Measurements from ENCODE around the gene PI4KA. TPM values are rescaled to one million over a fixed set of nuclear protein-coding genes. Genes with fewer than 3 reads are reported as not detected.

PI4KA gene
- total and polyA plus RNA-seq, 2 donors (not counting 1 experiment from before 2014, with no cell fraction given): 26.4 to 40.6 TPM

DNA sequence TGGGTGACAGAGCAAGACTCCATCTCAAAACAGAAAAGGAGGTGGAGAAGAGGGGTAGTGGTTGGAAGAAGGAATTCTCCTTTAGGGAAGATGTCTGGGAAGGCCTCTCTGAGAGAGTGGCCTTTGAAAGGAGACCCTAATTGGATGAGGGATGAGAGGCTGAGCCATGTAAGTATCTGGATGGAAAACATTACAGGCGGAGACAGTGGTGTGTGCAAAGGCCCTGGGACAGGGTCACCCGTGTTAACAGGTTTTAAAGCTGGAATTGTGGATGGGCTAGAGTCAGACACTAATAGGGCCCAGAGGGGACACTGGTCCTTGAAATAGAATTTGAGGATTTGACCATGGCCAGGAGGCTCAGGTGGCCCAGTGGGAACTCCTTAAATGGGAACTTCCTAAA is 10.6 kb upstream of the PI4KA start:
- H3K9me3 ChIP-seq (ENCODE audit: control insufficient read depth, insufficient read depth, low read depth, low read length): no peaks in the 10 kb centered on the region
- TF ChIP-seq CTCF (conservative IDR thresholded peaks at IDR 0.05 in 1 of 2, IDR thresholded peaks at IDR 0.05 in 1 of 2; ENCODE audit: low read depth in 1 of 2, low read length in 2 of 2) (no peak), EZH2 (IDR thresholded peaks at IDR 0.05; ENCODE audit: low read length, missing control alignments) (no peak)
- H3K27me3 ChIP-seq (ENCODE audit: control insufficient read depth, insufficient read depth, low read length): no peaks in the 10 kb centered on the region
- H2AFZ ChIP-seq (ENCODE audit: low read length): no peak overlapping the region
- H3K4me3 ChIP-seq (replicated peaks in 1 of 4; ENCODE audit: control extremely low read depth in 1 of 4, insufficient read depth in 1 of 4, low read depth in 3 of 4, low read length in 4 of 4): no peak overlapping the region
- H3K36me3 ChIP-seq (ENCODE audit: control insufficient read depth, insufficient read depth, low read length): peaks cover 3% of the 10 kb centered on the region
- H3K4me1 ChIP-seq (ENCODE audit: control insufficient read depth, extremely low read depth, insufficient read depth, low read length): peaks cover 11% of the 10 kb centered on the region
- no peak for DNase-seq (ENCODE audit: low read depth in 2 of 2)
- no peaks in the 10 kb centered on the region for H4K20me1 ChIP-seq (ENCODE audit: control insufficient read depth, extremely low read depth, insufficient read depth, low read length)
- no peak overlapping the region for H3K9ac ChIP-seq (ENCODE audit: insufficient read depth, low read length)
- no peak overlapping the region for H3K27ac ChIP-seq (ENCODE audit: insufficient read depth, low read length)
- H3K4me2 ChIP-seq (ENCODE audit: extremely low read depth, insufficient read depth, low read length): no peak overlapping the region
- H3K79me2 ChIP-seq (ENCODE audit: control insufficient read depth, insufficient read depth, low read length): no peaks in the 10 kb centered on the region

GRCh38 chr22:20868025-20868962 is 9.7 kb upstream of the PI4KA start:
- no peaks in the 10 kb centered on the region for H3K27me3 ChIP-seq (ENCODE audit: control insufficient read depth, insufficient read depth, low read length)
- peak in 1 of 2 donors; percentile 52 for DNase-seq (ENCODE audit: low read depth in 2 of 2)
- H3K79me2 ChIP-seq (ENCODE audit: control insufficient read depth, insufficient read depth, low read length): no peaks in the 10 kb centered on the region
- no peak overlapping the region for H2AFZ ChIP-seq (ENCODE audit: low read length)
- peak overlapping the region; percentile 14 for H3K27ac ChIP-seq (ENCODE audit: insufficient read depth, low read length)
- no peak overlapping the region for H3K4me2 ChIP-seq (ENCODE audit: extremely low read depth, insufficient read depth, low read length)
- H3K4me3 ChIP-seq (replicated peaks in 1 of 4; ENCODE audit: control extremely low read depth in 1 of 4, insufficient read depth in 1 of 4, low read depth in 3 of 4, low read length in 4 of 4): no peak overlapping the region
- TF ChIP-seq EZH2 (IDR thresholded peaks at IDR 0.05; ENCODE audit: low read length, missing control alignments) (no peak), CTCF (conservative IDR thresholded peaks at IDR 0.05 in 1 of 2, IDR thresholded peaks at IDR 0.05 in 1 of 2; ENCODE audit: low read depth in 1 of 2, low read length in 2 of 2) (no peak)
- no peaks in the 10 kb centered on the region for H4K20me1 ChIP-seq (ENCODE audit: control insufficient read depth, extremely low read depth, insufficient read depth, low read length)
- H3K9me3 ChIP-seq (ENCODE audit: control insufficient read depth, insufficient read depth, low read depth, low read length): no peaks in the 10 kb centered on the region
- H3K9ac ChIP-seq (ENCODE audit: insufficient read depth, low read length): no peak overlapping the region
- peaks cover 4% of the 10 kb centered on the region for H3K36me3 ChIP-seq (ENCODE audit: control insufficient read depth, insufficient read depth, low read length)
- peaks cover 11% of the 10 kb centered on the region for H3K4me1 ChIP-seq (ENCODE audit: control insufficient read depth, extremely low read depth, insufficient read depth, low read length)

DNA sequence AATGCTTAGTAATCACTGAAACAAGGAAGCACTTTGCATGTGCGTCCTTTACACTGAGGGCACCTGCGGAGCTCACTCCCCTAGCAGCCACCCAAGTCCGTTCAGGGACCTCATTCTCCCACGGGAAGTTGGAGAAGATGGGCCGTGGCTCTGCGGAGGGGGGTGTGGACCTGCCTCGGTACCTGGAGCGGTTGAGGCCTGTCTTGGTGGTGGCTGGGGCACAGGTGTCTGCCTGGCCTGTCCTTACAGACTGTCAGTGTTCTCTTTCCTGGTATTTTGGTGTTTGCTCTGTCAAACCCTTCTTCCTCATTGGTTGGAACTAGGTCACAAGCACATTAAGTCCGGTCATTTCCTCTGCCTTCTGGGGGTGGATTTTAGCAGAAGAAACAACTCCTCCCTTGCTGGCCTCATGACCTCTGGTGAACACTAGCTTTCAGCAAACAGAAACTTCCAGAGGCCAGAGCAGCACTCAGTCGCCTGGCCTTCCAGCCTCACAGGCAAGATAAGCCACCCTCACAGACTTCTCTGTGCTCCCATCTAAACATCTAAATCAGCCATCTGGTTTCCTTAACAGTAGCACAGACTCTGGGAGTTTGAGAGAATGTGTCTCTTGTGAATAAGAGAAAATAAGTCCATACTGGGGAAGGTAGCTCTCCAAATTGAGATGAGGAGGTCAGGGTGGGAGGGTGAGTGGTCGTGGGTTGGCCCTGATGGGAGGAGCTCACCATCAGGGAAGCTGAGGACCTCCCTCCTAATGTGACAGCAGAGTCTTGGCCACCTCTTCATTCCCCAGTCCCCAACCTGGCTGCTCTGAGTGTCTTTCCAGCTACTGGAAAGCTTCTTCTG is 8.8 kb upstream of the PI4KA start:
- peaks cover 5% of the 10 kb centered on the region for H3K36me3 ChIP-seq (ENCODE audit: control insufficient read depth, insufficient read depth, low read length)
- no peak overlapping the region for H2AFZ ChIP-seq (ENCODE audit: low read length)
- TF ChIP-seq EZH2 (IDR thresholded peaks at IDR 0.05; ENCODE audit: low read length, missing control alignments) (no peak), CTCF (conservative IDR thresholded peaks at IDR 0.05 in 1 of 2, IDR thresholded peaks at IDR 0.05 in 1 of 2; ENCODE audit: low read depth in 1 of 2, low read length in 2 of 2) (no peak)
- H3K4me3 ChIP-seq (replicated peaks in 1 of 4; ENCODE audit: control extremely low read depth in 1 of 4, insufficient read depth in 1 of 4, low read depth in 3 of 4, low read length in 4 of 4): no peak overlapping the region
- H4K20me1 ChIP-seq (ENCODE audit: control insufficient read depth, extremely low read depth, insufficient read depth, low read length): no peaks in the 10 kb centered on the region
- no peaks in the 10 kb centered on the region for H3K79me2 ChIP-seq (ENCODE audit: control insufficient read depth, insufficient read depth, low read length)
- no peak overlapping the region for H3K9ac ChIP-seq (ENCODE audit: insufficient read depth, low read length)
- H3K9me3 ChIP-seq (ENCODE audit: control insufficient read depth, insufficient read depth, low read depth, low read length): no peaks in the 10 kb centered on the region
- peak in 1 of 2 donors; percentile 62 for DNase-seq (ENCODE audit: low read depth in 2 of 2)
- H3K27me3 ChIP-seq (ENCODE audit: control insufficient read depth, insufficient read depth, low read length): no peaks in the 10 kb centered on the region
- H3K4me2 ChIP-seq (ENCODE audit: extremely low read depth, insufficient read depth, low read length): peak overlapping the region; percentile 54
- H3K27ac ChIP-seq (ENCODE audit: insufficient read depth, low read length): peak overlapping the region; percentile 25
- H3K4me1 ChIP-seq (ENCODE audit: control insufficient read depth, extremely low read depth, insufficient read depth, low read length): peaks cover 11% of the 10 kb centered on the region
